ENCODE results near the gene TRIM38. TPM values are rescaled to one million over a fixed set of nuclear protein-coding genes. Genes with fewer than 3 reads are reported as not detected.

TRIM38 gene
- total RNA-seq, 1 experiment from 2014 or later = 4.4 TPM

GRCh38 chr6:25958700-25959162 lies 3.9 kb upstream of the TRIM38 start:
- TF ChIP-seq, protein P1, sequence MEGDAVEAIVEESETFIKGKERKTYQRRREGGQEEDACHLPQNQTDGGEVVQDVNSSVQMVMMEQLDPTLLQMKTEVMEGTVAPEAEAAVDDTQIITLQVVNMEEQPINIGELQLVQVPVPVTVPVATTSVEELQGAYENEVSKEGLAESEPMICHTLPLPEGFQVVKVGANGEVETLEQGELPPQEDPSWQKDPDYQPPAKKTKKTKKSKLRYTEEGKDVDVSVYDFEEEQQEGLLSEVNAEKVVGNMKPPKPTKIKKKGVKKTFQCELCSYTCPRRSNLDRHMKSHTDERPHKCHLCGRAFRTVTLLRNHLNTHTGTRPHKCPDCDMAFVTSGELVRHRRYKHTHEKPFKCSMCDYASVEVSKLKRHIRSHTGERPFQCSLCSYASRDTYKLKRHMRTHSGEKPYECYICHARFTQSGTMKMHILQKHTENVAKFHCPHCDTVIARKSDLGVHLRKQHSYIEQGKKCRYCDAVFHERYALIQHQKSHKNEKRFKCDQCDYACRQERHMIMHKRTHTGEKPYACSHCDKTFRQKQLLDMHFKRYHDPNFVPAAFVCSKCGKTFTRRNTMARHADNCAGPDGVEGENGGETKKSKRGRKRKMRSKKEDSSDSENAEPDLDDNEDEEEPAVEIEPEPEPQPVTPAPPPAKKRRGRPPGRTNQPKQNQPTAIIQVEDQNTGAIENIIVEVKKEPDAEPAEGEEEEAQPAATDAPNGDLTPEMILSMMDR (IDR thresholded peaks at IDR 0.05) = no peak
- no peak for TF ChIP-seq SIN3A (IDR thresholded peaks at IDR 0.05; ENCODE audit: borderline replicate concordance, insufficient read depth, low read depth, low read length)
- TF ChIP-seq POLR2AphosphoS5 (IDR thresholded peaks at IDR 0.05; ENCODE audit: low read depth, low read length) = no peak
- no peak for TF ChIP-seq TCF7L2 (IDR thresholded peaks at IDR 0.05; ENCODE audit: low read depth, low read length)
- TF ChIP-seq, protein P2, sequence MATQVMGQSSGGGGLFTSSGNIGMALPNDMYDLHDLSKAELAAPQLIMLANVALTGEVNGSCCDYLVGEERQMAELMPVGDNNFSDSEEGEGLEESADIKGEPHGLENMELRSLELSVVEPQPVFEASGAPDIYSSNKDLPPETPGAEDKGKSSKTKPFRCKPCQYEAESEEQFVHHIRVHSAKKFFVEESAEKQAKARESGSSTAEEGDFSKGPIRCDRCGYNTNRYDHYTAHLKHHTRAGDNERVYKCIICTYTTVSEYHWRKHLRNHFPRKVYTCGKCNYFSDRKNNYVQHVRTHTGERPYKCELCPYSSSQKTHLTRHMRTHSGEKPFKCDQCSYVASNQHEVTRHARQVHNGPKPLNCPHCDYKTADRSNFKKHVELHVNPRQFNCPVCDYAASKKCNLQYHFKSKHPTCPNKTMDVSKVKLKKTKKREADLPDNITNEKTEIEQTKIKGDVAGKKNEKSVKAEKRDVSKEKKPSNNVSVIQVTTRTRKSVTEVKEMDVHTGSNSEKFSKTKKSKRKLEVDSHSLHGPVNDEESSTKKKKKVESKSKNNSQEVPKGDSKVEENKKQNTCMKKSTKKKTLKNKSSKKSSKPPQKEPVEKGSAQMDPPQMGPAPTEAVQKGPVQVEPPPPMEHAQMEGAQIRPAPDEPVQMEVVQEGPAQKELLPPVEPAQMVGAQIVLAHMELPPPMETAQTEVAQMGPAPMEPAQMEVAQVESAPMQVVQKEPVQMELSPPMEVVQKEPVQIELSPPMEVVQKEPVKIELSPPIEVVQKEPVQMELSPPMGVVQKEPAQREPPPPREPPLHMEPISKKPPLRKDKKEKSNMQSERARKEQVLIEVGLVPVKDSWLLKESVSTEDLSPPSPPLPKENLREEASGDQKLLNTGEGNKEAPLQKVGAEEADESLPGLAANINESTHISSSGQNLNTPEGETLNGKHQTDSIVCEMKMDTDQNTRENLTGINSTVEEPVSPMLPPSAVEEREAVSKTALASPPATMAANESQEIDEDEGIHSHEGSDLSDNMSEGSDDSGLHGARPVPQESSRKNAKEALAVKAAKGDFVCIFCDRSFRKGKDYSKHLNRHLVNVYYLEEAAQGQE (IDR thresholded peaks at IDR 0.05; ENCODE audit: insufficient read depth in 1 of 2, low read depth in 2 of 2, low read length in 1 of 2) = no peak
- ChIA-PET CTCF (no interaction called here), POLR2A (no interaction called here)
- no peaks in the 10 kb centered on the region for H3K9me3 ChIP-seq (ENCODE audit: control insufficient read depth, insufficient read depth, low read depth, low read length)
- no peak for DNase-seq (ENCODE audit: low read depth, low spot score)
- H3K36me3 ChIP-seq (ENCODE audit: control insufficient read depth, insufficient read depth, low read length) = no peaks in the 10 kb centered on the region; the same call in 1 of the 2 replicates
- ATAC-seq = no peak
- H3K27ac ChIP-seq (ENCODE audit: low read length) = no peak overlapping the region
- H3K27me3 ChIP-seq (ENCODE audit: control insufficient read depth, insufficient read depth, low read length) = no peaks in the 10 kb centered on the region
- BruUV-seq (replicated peaks) = no TSS peak
- no peak overlapping the region for H3K4me3 ChIP-seq (ENCODE audit: low read depth in 2 of 2, low read length in 2 of 2)
- peaks cover 9% of the 10 kb centered on the region; the same call in 1 of the 2 replicates for H3K4me1 ChIP-seq (ENCODE audit: control insufficient read depth, insufficient read depth, low read length)
- intact Hi-C loops (cut with micrococcal nuclease; ENCODE audit: unreplicated experiment) (no loop called here), in situ Hi-C loops (cut with HindIII; ENCODE audit: low pct_unique_long_range_greater_than_20kb, low sequenced_read_pairs) (no loop called here)

DNA sequence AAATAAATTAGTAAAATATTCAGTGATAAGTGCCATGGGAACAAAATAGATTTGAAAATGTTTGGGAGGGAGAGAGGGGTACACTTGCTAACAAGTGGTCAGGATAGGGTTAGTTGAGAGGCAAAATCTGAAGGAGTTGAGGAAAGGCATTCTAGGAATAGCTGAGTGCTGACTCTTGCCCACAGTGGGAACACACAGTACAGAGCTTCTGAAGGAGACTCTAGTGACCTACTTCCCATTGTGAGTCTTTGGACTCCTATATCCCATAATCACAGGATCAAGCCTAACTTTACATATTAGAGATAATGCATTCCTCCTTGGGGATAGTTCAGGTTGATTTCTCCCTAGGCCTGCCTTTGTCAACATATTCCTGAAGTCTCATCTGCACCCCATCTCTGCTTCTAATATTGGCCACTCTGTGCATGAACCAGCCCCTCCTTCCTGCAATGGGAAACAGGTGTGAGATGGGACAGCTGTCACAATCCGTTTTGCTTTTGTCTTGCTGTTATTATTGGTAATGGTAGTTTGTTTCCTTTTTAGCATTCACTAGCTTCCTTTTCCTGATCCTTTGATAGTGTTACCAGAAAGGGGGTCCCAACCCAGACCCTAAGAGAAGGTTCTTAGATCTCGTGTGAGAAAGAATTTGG lies 2.6 kb upstream of the TRIM38 start:
- ChIA-PET CTCF (no interaction called here), POLR2A (no interaction called here)
- in situ Hi-C loops (cut with HindIII; ENCODE audit: low pct_unique_long_range_greater_than_20kb, low sequenced_read_pairs) = no loop called here
- no peak for DNase-seq (ENCODE audit: low read depth, low spot score)
- Histone ChIP-seq H3K9me3 (ENCODE audit: control insufficient read depth, insufficient read depth, low read depth, low read length) (no peaks in the 10 kb centered on the region), H3K4me1 (ENCODE audit: control insufficient read depth, insufficient read depth, low read length) (peaks cover 12% of the 10 kb centered on the region; the same call in 1 of the 2 replicates), H3K27ac (ENCODE audit: low read length) (no peak overlapping the region), H3K36me3 (ENCODE audit: control insufficient read depth, insufficient read depth, low read length) (no peaks in the 10 kb centered on the region; the same call in 1 of the 2 replicates), H3K27me3 (ENCODE audit: control insufficient read depth, insufficient read depth, low read length) (no peaks in the 10 kb centered on the region), H3K4me3 (ENCODE audit: low read depth in 2 of 2, low read length in 2 of 2) (no peak overlapping the region)
- TF ChIP-seq, protein P1 (IDR thresholded peaks at IDR 0.05) = no peak
- TF ChIP-seq, protein P2 (IDR thresholded peaks at IDR 0.05; ENCODE audit: insufficient read depth in 1 of 2, low read depth in 2 of 2, low read length in 1 of 2) = no peak
- TF ChIP-seq POLR2AphosphoS5 (IDR thresholded peaks at IDR 0.05; ENCODE audit: low read depth, low read length) (no peak), TCF7L2 (IDR thresholded peaks at IDR 0.05; ENCODE audit: low read depth, low read length) (no peak), SIN3A (IDR thresholded peaks at IDR 0.05; ENCODE audit: borderline replicate concordance, insufficient read depth, low read depth, low read length) (no peak)
- BruUV-seq (replicated peaks) = no TSS peak
- intact Hi-C loops (cut with micrococcal nuclease; ENCODE audit: unreplicated experiment) = no loop called here
- no peak for ATAC-seq

All from Panc1 (cell line).